Mesodermal cell (in vitro differentiated cells): Measurements from ENCODE around the gene ARHGEF33.

Experiments used
- H3K27ac ChIP-seq: 2 replicates; pipeline ENCODE4 v1.7.0; 2013; ENCODE audit warnings: mild to moderate bottlenecking, low read depth, low read length, moderate library complexity; ENCODE audit not compliant: severe bottlenecking
- H3K36me3 ChIP-seq: 2 replicates; pipeline ENCODE4 v1.7.1; 2013; ENCODE audit warnings: mild to moderate bottlenecking, low read length, moderate library complexity; ENCODE audit not compliant: control insufficient read depth, insufficient read depth
- H3K4me1 ChIP-seq: one replicate; pipeline ENCODE4 v1.7.1; 2013; ENCODE audit warnings: mild to moderate bottlenecking, low read length; ENCODE audit not compliant: insufficient read depth, control insufficient read depth, poor library complexity, severe bottlenecking
- H3K4me3 ChIP-seq: 2 replicates; pipeline ENCODE4 v1.7.0; 2013; ENCODE audit warnings: low read length, control low read depth, mild to moderate bottlenecking; ENCODE audit not compliant: insufficient read depth, poor library complexity, severe bottlenecking; ENCODE audit errors: extremely low read depth
- H3K9me3 ChIP-seq: 2 replicates; pipeline ENCODE4 v1.7.1; 2013; ENCODE audit warnings: mild to moderate bottlenecking, low read length, moderate library complexity; ENCODE audit not compliant: control insufficient read depth
- WGBS, 2 experiments: methylation state at CpG; one replicate each; pipeline ENCODE4 v1.1.5; 2013; ENCODE audit warnings: missing lambda C conversion rate in 2 of 2; ENCODE audit not compliant: insufficient coverage in 2 of 2; 5-methylcytosine and 5-hydroxymethylcytosine counted together

ARHGEF33 gene

GRCh38 chr2:38959466-38959865, 69.8 kb downstream of the ARHGEF33 start:
- WGBS, 2 experiments, result 93 to 99% methylated on average over 9 to 14 of the region's 24 CpGs
- Histone ChIP-seq H3K9me3 (no peaks in the 10 kb centered on the region), H3K27ac (no peak overlapping the region), H3K36me3 (no peaks in the 10 kb centered on the region), H3K4me1 (no peaks in the 10 kb centered on the region), H3K4me3 (no peak overlapping the region)

DNA sequence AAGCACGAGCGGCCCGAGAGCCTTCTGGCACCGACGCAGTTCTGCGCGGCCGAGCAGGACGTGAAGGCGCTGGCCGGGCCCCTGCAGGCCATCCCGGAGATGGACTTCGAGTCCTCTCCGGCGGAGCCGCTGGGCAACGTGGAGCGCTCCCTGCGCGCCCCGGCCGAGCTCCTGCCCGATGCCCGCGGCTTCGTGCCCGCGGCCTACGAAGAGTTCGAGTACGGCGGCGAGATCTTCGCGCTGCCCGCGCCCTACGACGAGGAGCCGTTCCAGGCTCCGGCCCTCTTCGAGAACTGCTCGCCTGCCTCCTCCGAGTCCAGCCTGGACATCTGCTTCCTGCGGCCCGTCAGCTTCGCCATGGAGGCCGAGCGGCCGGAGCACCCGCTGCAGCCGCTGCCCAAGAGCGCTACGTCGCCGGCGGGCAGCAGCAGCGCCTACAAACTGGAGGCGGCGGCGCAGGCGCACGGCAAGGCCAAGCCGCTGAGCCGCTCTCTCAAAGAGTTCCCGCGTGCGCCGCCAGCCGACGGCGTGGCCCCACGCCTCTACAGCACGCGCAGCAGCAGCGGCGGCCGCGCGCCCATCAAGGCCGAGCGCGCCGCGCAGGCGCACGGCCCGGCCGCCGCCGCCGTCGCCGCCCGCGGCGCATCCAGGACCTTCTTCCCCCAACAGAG, 70.4 kb downstream of the ARHGEF33 start:
- H3K36me3 ChIP-seq, result no peaks in the 10 kb centered on the region
- no peak overlapping the region for H3K27ac ChIP-seq
- 71 to 76% methylated on average over 62 to 93 of the region's 97 CpGs for WGBS, 2 experiments
- H3K4me3 ChIP-seq, result peak overlapping the region; percentile 16
- H3K9me3 ChIP-seq, result no peaks in the 10 kb centered on the region
- H3K4me1 ChIP-seq, result no peaks in the 10 kb centered on the region

DNA sequence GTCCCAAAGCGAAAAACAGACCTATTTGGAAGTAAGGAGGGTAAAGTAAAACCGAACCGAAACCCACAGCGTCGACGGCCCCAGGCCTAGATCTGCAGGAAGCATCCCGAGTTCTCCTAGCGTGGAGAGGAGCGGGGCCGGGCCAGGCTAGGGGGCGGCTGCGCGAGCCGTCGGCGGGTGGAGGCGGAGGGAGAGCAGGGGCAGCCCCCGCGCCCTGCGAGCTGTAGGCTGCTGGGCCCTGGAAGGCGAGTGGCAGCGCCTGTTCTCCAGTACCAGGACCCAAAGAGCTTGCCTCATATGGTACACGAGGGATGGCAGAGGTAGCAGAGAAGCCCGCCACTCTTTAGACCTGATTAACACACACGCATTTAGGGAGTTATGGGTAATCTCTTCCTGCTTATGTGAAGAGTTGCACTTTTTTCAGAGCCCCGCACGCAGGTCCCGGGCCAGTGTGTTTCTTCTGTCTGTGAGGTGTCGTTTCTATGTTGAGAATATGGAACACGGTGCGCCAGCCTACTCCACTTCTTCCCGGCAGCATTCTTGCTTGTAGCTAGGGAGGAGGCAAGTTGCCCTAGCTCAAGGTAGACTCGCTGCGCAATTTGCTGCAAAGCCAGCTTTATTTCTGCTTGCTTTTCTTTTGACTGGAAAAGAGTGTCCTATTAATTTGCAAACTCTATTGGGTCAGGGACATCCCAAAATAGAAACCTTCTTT, 71.1 kb downstream of the ARHGEF33 start:
- H3K4me3 ChIP-seq, result peak overlapping the region; percentile 16
- H3K36me3 ChIP-seq, result no peaks in the 10 kb centered on the region

GRCh38 chr2:38966006-38966405, 76.3 kb downstream of the ARHGEF33 start:
- Histone ChIP-seq H3K9me3 (no peaks in the 10 kb centered on the region), H3K4me3 (no peak overlapping the region), H3K27ac (peak overlapping the region; percentile 5), H3K4me1 (no peaks in the 10 kb centered on the region), H3K36me3 (no peaks in the 10 kb centered on the region)
- 91 to 98% methylated on average over 5 of the region's 5 CpGs for WGBS, 2 experiments

More for the DNA sequence above, 71.1 kb downstream of the ARHGEF33 start:
- 71 to 72% methylated on average over 30 of the region's 34 CpGs for WGBS, 2 experiments
- no peaks in the 10 kb centered on the region for H3K4me1 ChIP-seq
- H3K9me3 ChIP-seq, result no peaks in the 10 kb centered on the region
- no peak overlapping the region for H3K27ac ChIP-seq

DNA sequence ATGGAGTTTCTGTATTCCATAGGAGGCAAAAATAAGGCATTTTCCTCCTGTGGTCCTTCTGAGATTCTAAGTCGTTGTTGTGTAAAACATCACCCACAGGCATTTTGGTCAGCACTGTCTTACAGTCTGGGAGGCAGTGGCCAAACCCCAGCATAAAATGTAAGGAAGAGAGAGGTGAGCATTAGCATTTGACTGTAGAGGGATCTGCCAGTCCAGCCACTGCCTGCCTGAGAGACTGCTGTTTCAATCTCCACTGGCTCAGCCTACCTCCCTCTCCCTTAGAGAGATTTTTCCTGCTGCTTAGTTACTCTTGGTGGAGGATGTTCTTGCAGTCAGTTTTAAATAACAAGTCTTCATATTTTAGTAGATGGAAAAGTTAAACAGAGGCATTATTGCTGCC, 77.0 kb downstream of the ARHGEF33 start:
- no peak overlapping the region for H3K27ac ChIP-seq
- H3K4me1 ChIP-seq, result no peaks in the 10 kb centered on the region
- H3K36me3 ChIP-seq, result no peaks in the 10 kb centered on the region
- no peaks in the 10 kb centered on the region for H3K9me3 ChIP-seq
- H3K4me3 ChIP-seq, result no peak overlapping the region
- 57% methylated on average over 1 of the region's 1 CpG; no CpG with 5 or more reads in 1 of the 2 experiments for WGBS, 2 experiments

DNA sequence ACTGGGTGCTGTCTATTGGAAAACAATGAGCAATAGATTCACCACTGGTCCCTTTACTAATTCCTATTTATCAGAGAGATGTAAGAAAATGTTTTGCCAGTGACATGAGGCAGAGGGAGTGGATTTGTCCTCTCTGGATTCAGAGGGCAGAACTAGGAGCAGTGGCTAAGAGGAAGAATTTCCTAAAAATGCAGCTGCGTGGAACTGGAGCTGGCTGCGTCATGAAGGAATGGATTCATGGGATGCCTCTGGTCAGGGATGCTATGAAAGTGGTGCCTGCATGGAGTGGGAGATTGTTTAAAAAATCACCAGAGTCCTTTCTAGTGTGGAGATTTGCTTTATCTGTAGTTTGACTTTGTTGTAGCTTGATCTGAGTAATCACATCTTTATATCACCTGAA, 78.3 kb downstream of the ARHGEF33 start:
- no peaks in the 10 kb centered on the region for H3K36me3 ChIP-seq
- 100% methylated on average over 1 to 2 of the region's 2 CpGs for WGBS, 2 experiments
- no peak overlapping the region for H3K27ac ChIP-seq
- H3K4me3 ChIP-seq, result no peak overlapping the region
- no peaks in the 10 kb centered on the region for H3K9me3 ChIP-seq
- H3K4me1 ChIP-seq, result no peaks in the 10 kb centered on the region

- WGBS, 2 experiments, result 96 to 97% methylated on average over 4 of the region's 4 CpGs
- Histone ChIP-seq H3K36me3 (no peaks in the 10 kb centered on the region), H3K4me3 (no peak overlapping the region), H3K9me3 (no peaks in the 10 kb centered on the region), H3K4me1 (no peaks in the 10 kb centered on the region), H3K27ac (no peak overlapping the region)
Observed at GRCh38 chr2:38971377-38971776, 81.7 kb downstream of the ARHGEF33 start.

GRCh38 chr2:38973266-38973665, 83.6 kb downstream of the ARHGEF33 start:
- Histone ChIP-seq H3K4me1 (no peaks in the 10 kb centered on the region), H3K9me3 (no peaks in the 10 kb centered on the region), H3K4me3 (no peak overlapping the region), H3K36me3 (no peaks in the 10 kb centered on the region), H3K27ac (no peak overlapping the region)

- 94 to 100% methylated on average over 2 of the region's 6 CpGs for WGBS, 2 experiments
Observed at GRCh38 chr2:38975042-38975441, 85.4 kb downstream of the ARHGEF33 start.

DNA sequence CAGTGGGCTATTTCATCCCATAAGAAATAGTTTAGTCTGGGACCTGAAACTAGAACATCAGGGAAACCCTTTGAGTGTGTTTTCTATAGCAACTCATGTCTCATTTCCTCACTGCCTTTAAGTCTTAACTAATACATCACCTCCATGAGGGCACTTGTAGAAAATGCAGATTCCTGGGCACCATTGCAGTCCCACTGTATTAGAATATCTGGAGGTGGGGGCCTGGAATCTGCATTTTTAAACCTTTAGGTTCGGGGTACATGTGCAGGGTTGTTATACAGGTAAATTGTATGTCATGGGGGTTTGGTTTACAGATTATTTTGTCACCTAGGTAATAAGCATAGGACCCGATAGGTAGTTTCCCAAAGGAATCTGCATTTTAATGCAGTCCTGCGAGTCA, 87.4 kb downstream of the ARHGEF33 start:
- H3K27ac ChIP-seq, result no peak overlapping the region
- WGBS, 2 experiments, result 75 to 100% methylated on average over 1 of the region's 3 CpGs
- no peaks in the 10 kb centered on the region for H3K36me3 ChIP-seq
- no peak overlapping the region for H3K4me3 ChIP-seq
- no peaks in the 10 kb centered on the region for H3K4me1 ChIP-seq
- H3K9me3 ChIP-seq, result no peaks in the 10 kb centered on the region

More at GRCh38 chr2:38975042-38975441, 85.4 kb downstream of the ARHGEF33 start:
- no peak overlapping the region for H3K27ac ChIP-seq
- H3K36me3 ChIP-seq, result no peaks in the 10 kb centered on the region
- no peaks in the 10 kb centered on the region for H3K4me1 ChIP-seq
- H3K9me3 ChIP-seq, result no peaks in the 10 kb centered on the region
- no peak overlapping the region for H3K4me3 ChIP-seq

DNA sequence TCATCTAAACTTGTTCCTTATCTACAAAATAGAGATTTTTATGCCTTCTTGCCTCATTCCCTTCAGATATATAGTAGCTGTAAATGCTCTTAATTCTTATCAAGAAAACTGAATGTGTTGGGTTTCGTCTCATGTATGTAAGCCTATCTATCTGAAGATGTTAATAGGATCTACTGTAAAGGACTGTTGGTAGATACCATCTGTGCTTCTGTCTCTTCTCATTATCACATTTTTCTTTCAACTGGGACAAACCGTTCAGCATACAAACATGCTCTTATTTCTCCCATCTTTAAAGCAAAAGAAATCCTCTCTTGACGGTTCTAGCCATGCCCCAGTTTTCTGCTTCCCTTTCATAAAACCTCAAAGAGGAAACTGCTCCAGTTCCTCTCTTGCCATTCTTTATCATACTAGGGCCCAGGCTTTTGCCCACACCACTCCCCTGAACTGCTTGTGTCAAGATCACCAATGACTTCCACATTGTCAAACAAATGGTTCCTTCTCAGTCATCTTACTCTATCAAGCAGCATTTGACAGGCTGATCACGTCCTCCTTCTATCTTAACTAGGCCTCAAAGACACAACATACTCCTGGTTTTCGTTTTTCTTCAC, 88.7 kb downstream of the ARHGEF33 start:
- Histone ChIP-seq H3K4me3 (no peak overlapping the region), H3K9me3 (no peaks in the 10 kb centered on the region), H3K27ac (no peak overlapping the region), H3K36me3 (peaks cover 3% of the 10 kb centered on the region), H3K4me1 (no peaks in the 10 kb centered on the region)
- 84 to 92% methylated on average over 4 of the region's 5 CpGs for WGBS, 2 experiments
